GM12878 (cell line): Measurements from ENCODE around the gene WFS1. TPM values are rescaled to one million over a fixed set of nuclear protein-coding genes. Genes with fewer than 3 reads are reported as not detected.

Experiments used
- ATAC-seq: fragments of 200-7000 bp; cut with Tn5 transposase; 3 replicates; pipeline ENCODE4 v1.9.1; 2020; ENCODE audit warnings: mild to moderate bottlenecking, moderate library complexity
- BruUV-seq: library from RNA; stranded (reverse); fragments of 400-500 nt; replicated peaks from 2 replicates; lab custom pipeline; 2021; lab: Mats Ljungman, UMichigan
- CTCF ChIA-PET: fragments of 300-600 bp; sonication (Branson Sonifier 250); formaldehyde crosslinking; extraction: SDS; loops from one replicate; lab custom pipeline; 2021; ENCODE audit warnings: inconsistent platforms; lab: Yijun Ruan, JAX
- POLR2A ChIA-PET: fragments of 350-600 bp; formaldehyde crosslinking; extraction: SDS; loops from one replicate; lab custom pipeline; 2021; ENCODE audit warnings: inconsistent platforms; lab: Charles Lee
- RAD21 ChIA-PET: fragments of 300-600 bp; sonication (Branson Sonifier 250); formaldehyde crosslinking; loops from one replicate; lab custom pipeline; 2023; ENCODE audit warnings: antibody characterized with exemption; ENCODE audit not compliant: unreplicated experiment; lab: Charles Lee
- SMC1A ChIA-PET: fragments of 300-600 bp; sonication (Branson Sonifier 250); formaldehyde crosslinking; loops from one replicate; lab custom pipeline; 2023; ENCODE audit not compliant: unreplicated experiment, uncharacterized antibody; lab: Charles Lee
- DNase-seq: peaks from one replicate; pipeline ENCODE4 v3.0.0-alpha.2; 2011; ENCODE audit warnings: low read depth, low spot score
- FAIRE-seq: peaks from 3 replicates; lab custom pipeline; 2011; peaks lifted over from hg19 to GRCh38; lab: Jason Lieb, UNC
- H2AFZ ChIP-seq: 2 replicates; pipeline ENCODE4 v1.6.0; 2011; ENCODE audit warnings: low read depth, low read length, control low read depth; ENCODE audit not compliant: control insufficient read depth
- H3K27ac ChIP-seq: 2 replicates; pipeline ENCODE4 v1.5.1; 2011; ENCODE audit warnings: control low read depth; ENCODE audit not compliant: control insufficient read depth, insufficient read depth
- H3K27me3 ChIP-seq, 2 experiments: replicated peaks in 1 of 2; 2 replicates each; pipeline versions ENCODE4 v1.6.0 to v1.6.1; 2011; ENCODE audit warnings: low read length in 1 of 2; ENCODE audit not compliant: control insufficient read depth in 2 of 2, insufficient read depth in 2 of 2
- H3K36me3 ChIP-seq, 2 experiments: 2 replicates each; pipeline ENCODE4 v1.5.1; 2011; ENCODE audit warnings: low read length in 1 of 2; ENCODE audit not compliant: control insufficient read depth in 2 of 2, insufficient read depth in 2 of 2
- H3K4me1 ChIP-seq: 2 replicates; pipeline ENCODE4 v1.6.1; 2011; ENCODE audit warnings: mild to moderate bottlenecking, low read length, moderate library complexity, mixed read lengths; ENCODE audit not compliant: control insufficient read depth, insufficient read depth
- H3K4me2 ChIP-seq: 2 replicates; pipeline ENCODE4 v1.6.0; 2011; ENCODE audit warnings: control low read depth; ENCODE audit not compliant: control insufficient read depth, insufficient read depth
- H3K4me3 ChIP-seq: fragments of 200-600 bp; sonication (generic); 2 replicates; pipeline ENCODE4 v1.5.1; 2016
- H3K79me2 ChIP-seq: 2 replicates; pipeline ENCODE4 v1.6.0; 2011; ENCODE audit warnings: low read length; ENCODE audit not compliant: control insufficient read depth, insufficient read depth
- H3K9ac ChIP-seq: 2 replicates; pipeline ENCODE4 v1.8.0; 2011; ENCODE audit warnings: low read length, control low read depth, mixed read lengths; ENCODE audit not compliant: control insufficient read depth, insufficient read depth
- H3K9me3 ChIP-seq: replicated peaks from 3 replicates; pipeline ENCODE4 v1.5.1; 2011; ENCODE audit warnings: mild to moderate bottlenecking, low read length; ENCODE audit not compliant: control insufficient read depth, insufficient read depth
- H4K20me1 ChIP-seq: 2 replicates; pipeline ENCODE4 v1.6.0; 2011; ENCODE audit not compliant: control insufficient read depth, insufficient read depth
- BRCA1 ChIP-seq: IDR thresholded peaks from 2 replicates; pipeline ENCODE4 v1.6.1; 2011; ENCODE audit warnings: low read depth, low read length, improper control_type of control experiment
- CBFB ChIP-seq: IDR thresholded peaks from 2 replicates; pipeline ENCODE4 v1.6.1; 2016; ENCODE audit warnings: antibody characterized with exemption, low read depth
- CHD2 ChIP-seq: IDR thresholded peaks from 2 replicates; pipeline ENCODE4 v1.6.1; 2011; ENCODE audit warnings: low read depth, low read length, improper control_type of control experiment, borderline replicate concordance
- ETV6 ChIP-seq, 2 experiments: fragments of 450-650 bp in 1 of 2; IDR thresholded peaks in 1 of 2; conservative IDR thresholded peaks in 1 of 2; 2 replicates each; pipeline ENCODE4 v1.6.1; 2014; ENCODE audit warnings: antibody characterized with exemption in 1 of 2, borderline replicate concordance in 1 of 2, low read depth in 1 of 2, mild to moderate bottlenecking in 1 of 2, moderate library complexity in 1 of 2
- IKZF2 ChIP-seq, 2 experiments: fragments of 450-650 bp; IDR thresholded peaks; 2 replicates each; pipeline ENCODE4 v1.6.1; 2017; ENCODE audit warnings: mild to moderate bottlenecking in 2 of 2, moderate library complexity in 2 of 2
- NFXL1 ChIP-seq: fragments of 450-650 bp; IDR thresholded peaks from 2 replicates; pipeline ENCODE4 v1.6.1; 2017; ENCODE audit warnings: antibody characterized with exemption, mild to moderate bottlenecking, borderline replicate concordance
- NR2F1 ChIP-seq: fragments of 450-650 bp; conservative IDR thresholded peaks from 2 replicates; pipeline ENCODE4 v1.6.1; 2017; ENCODE audit warnings: mild to moderate bottlenecking
- POLR2A ChIP-seq: IDR thresholded peaks from 2 replicates; pipeline ENCODE4 v1.6.1; 2011; ENCODE audit warnings: low read depth, mild to moderate bottlenecking, low read length
- POLR2AphosphoS5 ChIP-seq: IDR thresholded peaks from 2 replicates; pipeline ENCODE4 v1.6.1; 2011; ENCODE audit warnings: mild to moderate bottlenecking, low read length, inconsistent platforms
- SIN3A ChIP-seq: IDR thresholded peaks from 2 replicates; pipeline ENCODE4 v1.6.1; 2012; ENCODE audit warnings: low read depth, low read length, improper control_type of control experiment
- SMARCA5 ChIP-seq: fragments of 450-650 bp; IDR thresholded peaks from 2 replicates; pipeline ENCODE4 v1.6.1; 2017; ENCODE audit warnings: mild to moderate bottlenecking
- TCF12 ChIP-seq: IDR thresholded peaks from 2 replicates; pipeline ENCODE4 v1.6.1; 2011; ENCODE audit warnings: low read depth, mild to moderate bottlenecking, low read length
- YY1 ChIP-seq: IDR thresholded peaks from 2 replicates; pipeline ENCODE4 v1.6.1; 2011; ENCODE audit warnings: low read depth, mild to moderate bottlenecking, low read length
- ZSCAN29 ChIP-seq: fragments of 450-650 bp; IDR thresholded peaks from 2 replicates; pipeline ENCODE4 v1.6.1; 2017; ENCODE audit warnings: mild to moderate bottlenecking, moderate library complexity
- WGBS: methylation state at CpG from one replicate; pipeline ENCODE4 v1.1.6; 2016; ENCODE audit warnings: low lambda C conversion rate; ENCODE audit not compliant: insufficient replicate concordance, insufficient coverage; ENCODE audit errors: missing lambda C conversion rate; 5-methylcytosine and 5-hydroxymethylcytosine counted together
- in situ Hi-C: fragments of 300-500 bp; cut with MboI; formaldehyde crosslinking; loops from 9 replicates; pipeline ENCODE4 v1.14.3; 2018; ENCODE audit warnings: mixed read lengths
- intact Hi-C: fragments of 100-400 bp; cut with micrococcal nuclease; formaldehyde crosslinking; loops from one replicate; pipeline ENCODE4 v1.14.2; 2022; ENCODE audit not compliant: unreplicated experiment
- polyA plus RNA-seq, 11 experiments: library from polyadenylated mRNA; depleted of rRNA in 4 of 11; unstranded in 6 of 11; stranded (reverse) in 5 of 11; fragments of >200 nt; fragmentation: Nextera tagmentation in 4 of 11; fragmentation: Illumina TruSeq in 1 of 11; extraction: Ambion mirVana in 4 of 11; extraction: Trizol in 1 of 11; gene quantifications; 1 replicate in 1 of 11; 2 replicates in 10 of 11; pipeline versions ENCODE4 v1.2.1 to v1.2.3, GENCODE V29; 2011 to 2016; ENCODE audit warnings: inconsistent platforms in 2 of 11, missing spikeins in 2 of 11, low read depth in 1 of 11
- total RNA-seq, 4 experiments: library from RNA; depleted of rRNA in 3 of 4; stranded (reverse); fragments of >200 nt in 3 of 4; fragmentation: Illumina TruSeq in 1 of 4; extraction: Trizol in 1 of 4; gene quantifications; 2 replicates each; pipeline versions ENCODE4 v1.2.1 to v1.2.3, GENCODE V29; 2013 to 2021
- TF ChIP-seq, protein P1 (sequence below): IDR thresholded peaks from 2 replicates; pipeline ENCODE4 v1.6.1; 2011; ENCODE audit warnings: borderline replicate concordance, low read depth, mild to moderate bottlenecking, moderate library complexity, mixed read lengths, low read length; ENCODE audit not compliant: insufficient read depth; ENCODE audit errors: extremely low read length
- TF ChIP-seq, protein P2 (sequence below): fragments of 450-650 bp; IDR thresholded peaks from 2 replicates; pipeline ENCODE4 v1.6.1; 2016; ENCODE audit warnings: mild to moderate bottlenecking

Gene WFS1
- total and polyA plus RNA-seq, 10 of the 15 experiments (the other 5 are each of a cell fraction or from before 2014, with no cell fraction given): 0.31 to 4.7 (median 2.0) TPM

DNA sequence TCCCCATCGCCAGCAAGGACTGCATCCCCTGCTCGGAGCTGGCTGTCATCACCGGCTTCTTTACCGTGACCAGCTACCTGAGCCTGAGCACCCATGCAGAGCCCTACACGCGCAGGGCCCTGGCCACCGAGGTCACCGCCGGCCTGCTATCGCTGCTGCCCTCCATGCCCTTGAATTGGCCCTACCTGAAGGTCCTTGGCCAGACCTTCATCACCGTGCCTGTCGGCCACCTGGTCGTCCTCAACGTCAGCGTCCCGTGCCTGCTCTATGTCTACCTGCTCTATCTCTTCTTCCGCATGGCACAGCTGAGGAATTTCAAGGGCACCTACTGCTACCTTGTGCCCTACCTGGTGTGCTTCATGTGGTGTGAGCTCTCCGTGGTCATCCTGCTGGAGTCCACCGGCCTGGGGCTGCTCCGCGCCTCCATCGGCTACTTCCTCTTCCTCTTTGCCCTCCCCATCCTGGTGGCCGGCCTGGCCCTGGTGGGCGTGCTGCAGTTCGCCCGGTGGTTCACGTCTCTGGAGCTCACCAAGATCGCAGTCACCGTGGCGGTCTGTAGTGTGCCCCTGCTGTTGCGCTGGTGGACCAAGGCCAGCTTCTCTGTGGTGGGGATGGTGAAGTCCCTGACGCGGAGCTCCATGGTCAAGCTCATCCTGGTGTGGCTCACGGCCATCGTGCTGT is 31.5 kb downstream of the WFS1 start:
- no peak for FAIRE-seq

More for the DNA sequence above, 31.5 kb downstream of the WFS1 start:
- no peak overlapping the region for H3K9ac ChIP-seq
- SMC1A ChIA-PET: no interaction called here
- 86% methylated on average over 34 of the region's 35 CpGs for WGBS
- no TSS peak for BruUV-seq
- ATAC-seq (no peak), DNase-seq (no peak)
- intact Hi-C loops (no loop called here), in situ Hi-C loops (no loop called here)
- no peaks in the 10 kb centered on the region for H3K79me2 ChIP-seq
- TF ChIP-seq NFXL1 (no peak), YY1 (no peak), BRCA1 (no peak), SIN3A (no peak), SMARCA5 (no peak), NR2F1 (no peak), TCF12 (no peak), ZSCAN29 (no peak), CHD2 (no peak), POLR2A (no peak), POLR2AphosphoS5 (no peak), IKZF2 (IDR thresholded peaks at IDR 0.05) (no peak), ETV6 (conservative IDR thresholded peaks at IDR 0.05 in 1 of 2, IDR thresholded peaks at IDR 0.05 in 1 of 2; ENCODE audit: borderline replicate concordance in 1 of 2, low read depth in 1 of 2) (no peak), CBFB (no peak)
- TF ChIP-seq, protein P1, sequence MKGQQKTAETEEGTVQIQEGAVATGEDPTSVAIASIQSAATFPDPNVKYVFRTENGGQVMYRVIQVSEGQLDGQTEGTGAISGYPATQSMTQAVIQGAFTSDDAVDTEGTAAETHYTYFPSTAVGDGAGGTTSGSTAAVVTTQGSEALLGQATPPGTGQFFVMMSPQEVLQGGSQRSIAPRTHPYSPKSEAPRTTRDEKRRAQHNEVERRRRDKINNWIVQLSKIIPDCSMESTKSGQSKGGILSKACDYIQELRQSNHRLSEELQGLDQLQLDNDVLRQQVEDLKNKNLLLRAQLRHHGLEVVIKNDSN: no peak
- TF ChIP-seq, protein P2, sequence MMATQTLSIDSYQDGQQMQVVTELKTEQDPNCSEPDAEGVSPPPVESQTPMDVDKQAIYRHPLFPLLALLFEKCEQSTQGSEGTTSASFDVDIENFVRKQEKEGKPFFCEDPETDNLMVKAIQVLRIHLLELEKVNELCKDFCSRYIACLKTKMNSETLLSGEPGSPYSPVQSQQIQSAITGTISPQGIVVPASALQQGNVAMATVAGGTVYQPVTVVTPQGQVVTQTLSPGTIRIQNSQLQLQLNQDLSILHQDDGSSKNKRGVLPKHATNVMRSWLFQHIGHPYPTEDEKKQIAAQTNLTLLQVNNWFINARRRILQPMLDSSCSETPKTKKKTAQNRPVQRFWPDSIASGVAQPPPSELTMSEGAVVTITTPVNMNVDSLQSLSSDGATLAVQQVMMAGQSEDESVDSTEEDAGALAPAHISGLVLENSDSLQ: no peak
- H3K4me1 ChIP-seq: no peaks in the 10 kb centered on the region
- no peaks in the 10 kb centered on the region for H4K20me1 ChIP-seq
- H3K4me3 ChIP-seq: no peak overlapping the region
- no peak overlapping the region for H2AFZ ChIP-seq
- no peak overlapping the region for H3K4me2 ChIP-seq
- no peaks in the 10 kb centered on the region for H3K9me3 ChIP-seq
- no peaks in the 10 kb centered on the region for H3K36me3 ChIP-seq
- POLR2A ChIA-PET: no interaction called here
- RAD21 ChIA-PET: no interaction called here
- no peak overlapping the region for H3K27ac ChIP-seq
- no peaks in the 10 kb centered on the region; a peak in 1 of 4 replicates for H3K27me3 ChIP-seq
- CTCF ChIA-PET: no interaction called here
